Measurements from ENCODE around the gene SMTNL2.

SMTNL2 gene

DNA sequence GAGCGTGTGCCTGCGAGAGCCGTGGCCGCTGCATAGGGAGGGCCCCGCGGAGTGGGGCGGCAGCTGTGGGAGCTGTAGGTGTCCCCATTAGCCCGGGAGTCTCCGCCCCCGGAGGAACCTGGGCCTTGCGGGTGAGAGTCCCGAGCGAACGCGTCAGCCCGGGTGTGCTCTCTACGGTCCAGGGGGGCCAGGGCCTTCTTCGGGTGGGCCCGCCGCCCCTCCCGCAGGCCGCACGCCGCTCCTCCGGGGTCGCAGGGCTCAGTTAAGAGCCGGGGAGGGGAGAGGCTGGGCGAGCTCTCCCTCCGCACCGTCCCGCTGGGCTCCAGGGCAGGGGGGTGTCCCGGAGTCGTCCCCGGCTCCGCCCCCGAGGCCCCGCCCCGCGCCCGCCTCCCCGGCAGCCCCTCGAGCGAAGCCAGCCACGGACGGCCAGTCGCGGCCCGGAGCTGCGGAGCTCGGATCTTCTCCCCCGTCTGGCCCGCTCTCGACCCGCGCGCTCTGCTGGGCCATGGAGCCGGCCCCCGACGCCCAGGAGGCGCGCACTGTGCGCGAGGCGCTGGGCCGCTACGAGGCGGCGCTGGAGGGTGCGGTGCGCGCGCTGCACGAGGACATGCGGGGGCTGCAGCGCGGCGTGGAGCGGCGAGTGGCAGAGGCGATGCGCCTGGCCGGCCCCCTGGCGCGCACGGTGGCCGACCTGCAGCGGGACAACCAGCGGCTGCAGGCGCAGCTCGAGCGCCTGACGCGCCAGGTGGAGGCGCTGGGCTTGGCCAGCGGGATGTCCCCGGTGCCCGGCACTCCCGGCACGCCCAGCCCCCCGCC lies at the start of gene SMTNL2:
Gene SMTNL2, plus strand, starts transcription at position 429 of the 816 bp plus-strand sequence. Its CDS starts 77 bp downstream, at position 506.
- DNase-seq, result no peak

- DNase-seq, result no peak
These were observed 49.2 kb upstream of the SMTNL2 start for GRCh38 chr17:4534928-4535666.

DNA sequence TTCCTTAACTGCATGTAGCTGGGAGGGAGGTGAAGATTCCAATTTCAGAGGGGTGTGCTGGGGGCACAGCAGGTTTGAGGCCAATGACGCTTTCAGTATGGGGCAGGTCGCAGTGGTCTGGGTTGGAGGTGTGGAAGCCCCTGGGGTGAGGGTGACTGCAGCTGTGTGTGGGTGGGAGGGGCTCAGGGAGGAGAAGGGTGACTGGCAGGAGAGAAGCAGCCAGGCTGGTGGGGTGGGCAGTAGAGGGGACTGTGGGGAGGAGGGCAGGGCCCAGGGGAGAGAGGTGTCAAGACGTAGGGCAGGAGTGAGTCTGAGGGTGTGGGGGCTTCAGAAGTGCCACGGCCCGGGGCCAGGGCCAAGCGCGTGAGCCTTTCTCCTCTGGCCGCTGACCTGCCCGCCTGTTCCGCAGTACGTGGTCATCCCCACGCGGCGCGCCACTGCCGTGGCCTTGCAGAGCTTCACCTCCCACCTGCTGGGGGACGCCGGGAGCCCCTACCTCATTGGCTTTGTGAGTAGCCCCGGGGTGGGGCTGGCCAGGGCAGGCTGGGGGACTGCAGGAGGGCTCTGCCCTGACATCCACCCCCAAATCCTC lies 48.6 kb upstream of the SMTNL2 start:
- no peak for DNase-seq

GRCh38 chr17:4536259-4536741 lies 48.0 kb upstream of the SMTNL2 start:
- no peak for DNase-seq

DNA sequence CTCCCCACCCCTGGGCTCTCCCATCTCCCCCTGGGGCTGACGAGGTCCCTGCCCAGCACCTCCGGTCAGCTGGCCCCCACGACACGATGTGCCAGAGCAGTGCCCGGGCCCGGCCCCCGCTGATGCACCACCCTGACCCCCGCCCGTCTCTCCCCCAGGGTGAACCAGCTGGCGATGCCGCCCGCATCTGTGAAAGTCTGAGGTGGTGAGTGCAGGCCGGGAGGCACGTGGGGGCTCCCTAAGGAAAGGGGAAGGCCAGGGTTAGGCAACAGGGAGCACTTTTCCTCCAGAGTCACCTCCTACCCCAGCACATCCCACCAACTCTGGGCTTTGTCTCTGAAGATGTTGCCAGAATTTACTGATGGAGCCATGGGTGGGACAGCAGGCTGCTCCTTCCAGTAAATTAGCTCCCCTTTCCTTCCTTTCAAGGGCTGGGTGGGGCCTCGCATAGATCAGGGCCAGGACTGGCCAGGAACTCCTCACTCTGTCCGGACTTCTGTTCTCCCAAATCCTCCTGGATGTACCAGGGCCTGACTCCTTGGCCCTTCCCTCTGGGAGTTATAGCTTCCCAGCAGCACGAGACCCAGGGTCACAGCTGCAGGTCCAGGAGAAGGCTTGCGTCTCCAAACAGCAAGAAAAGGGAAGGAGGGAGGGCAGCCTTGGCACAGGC lies 47.5 kb upstream of the SMTNL2 start:
- no peak for DNase-seq

GRCh38 chr17:4537451-4538235 lies 46.7 kb upstream of the SMTNL2 start:
- no peak for DNase-seq

GRCh38 chr17:4538236-4539002 lies 45.9 kb upstream of the SMTNL2 start:
- DNase-seq, result no peak

- DNase-seq, result no peak
These were observed 45.3 kb upstream of the SMTNL2 start for GRCh38 chr17:4539025-4539424.

GRCh38 chr17:4539576-4540223 lies 44.6 kb upstream of the SMTNL2 start:
- DNase-seq, result no peak

DNA sequence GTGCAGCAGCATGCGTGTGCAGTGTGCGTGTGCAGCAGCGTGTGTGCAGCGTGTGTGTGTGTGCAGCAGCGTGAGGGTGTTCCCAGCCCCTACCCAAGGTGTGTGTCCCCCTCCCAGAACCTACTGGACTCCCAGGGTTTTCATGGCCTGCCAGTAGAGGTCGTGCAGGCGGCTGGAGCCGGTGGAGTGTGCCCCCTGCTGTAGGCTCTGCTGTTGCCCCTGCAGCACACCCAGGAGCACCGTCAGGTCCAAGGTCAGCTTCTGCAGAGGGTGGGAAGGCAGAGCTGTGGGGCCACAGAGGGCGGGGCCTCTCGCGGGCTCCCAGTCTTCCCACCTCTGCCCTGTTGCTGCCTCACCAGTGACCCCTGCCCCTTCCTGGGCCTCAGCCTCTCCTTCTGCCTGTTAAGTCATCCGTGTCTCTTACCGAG lies 44.1 kb upstream of the SMTNL2 start:
- no peak for DNase-seq

DNA sequence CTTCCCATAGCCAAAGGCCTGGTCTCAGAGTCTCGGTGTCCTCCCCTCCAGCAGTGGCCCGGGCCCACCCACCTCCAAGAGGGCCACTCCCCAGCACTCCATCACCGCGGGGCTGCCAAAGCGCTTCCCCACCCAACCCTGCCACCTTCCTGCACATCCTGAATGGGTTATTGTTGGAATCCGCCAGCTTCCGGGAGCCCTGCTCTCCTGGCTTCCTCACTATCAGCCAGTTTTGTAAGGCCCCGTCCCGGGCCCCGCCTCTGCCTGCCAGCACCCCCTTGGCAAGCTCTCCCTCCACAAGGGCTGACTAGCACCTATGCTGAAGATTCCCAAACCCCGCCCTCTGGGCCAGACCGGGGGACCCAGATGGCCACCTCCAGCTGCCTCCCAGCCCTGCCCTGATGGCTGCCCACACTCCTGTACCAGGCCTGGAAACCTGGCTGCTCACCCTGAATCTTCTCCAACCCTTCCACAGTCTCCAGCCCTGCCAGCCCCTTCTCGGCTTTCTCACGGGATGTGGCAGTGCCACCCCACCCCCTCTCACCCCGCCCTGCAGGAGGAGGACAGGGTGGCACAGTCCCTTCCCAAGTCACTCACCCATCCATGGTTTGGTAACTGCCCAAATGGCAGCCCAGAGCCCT lies 43.5 kb upstream of the SMTNL2 start:
- DNase-seq, result no peak

- no peak for DNase-seq
These were observed 42.9 kb upstream of the SMTNL2 start for GRCh38 chr17:4541328-4542002.

GRCh38 chr17:4542003-4542725 lies 42.2 kb upstream of the SMTNL2 start:
- no peak for DNase-seq

GRCh38 chr17:4542726-4543191 lies 41.6 kb upstream of the SMTNL2 start:
- DNase-seq, result no peak

GRCh38 chr17:4543557-4544026 lies 40.7 kb upstream of the SMTNL2 start:
- DNase-seq, result no peak

DNA sequence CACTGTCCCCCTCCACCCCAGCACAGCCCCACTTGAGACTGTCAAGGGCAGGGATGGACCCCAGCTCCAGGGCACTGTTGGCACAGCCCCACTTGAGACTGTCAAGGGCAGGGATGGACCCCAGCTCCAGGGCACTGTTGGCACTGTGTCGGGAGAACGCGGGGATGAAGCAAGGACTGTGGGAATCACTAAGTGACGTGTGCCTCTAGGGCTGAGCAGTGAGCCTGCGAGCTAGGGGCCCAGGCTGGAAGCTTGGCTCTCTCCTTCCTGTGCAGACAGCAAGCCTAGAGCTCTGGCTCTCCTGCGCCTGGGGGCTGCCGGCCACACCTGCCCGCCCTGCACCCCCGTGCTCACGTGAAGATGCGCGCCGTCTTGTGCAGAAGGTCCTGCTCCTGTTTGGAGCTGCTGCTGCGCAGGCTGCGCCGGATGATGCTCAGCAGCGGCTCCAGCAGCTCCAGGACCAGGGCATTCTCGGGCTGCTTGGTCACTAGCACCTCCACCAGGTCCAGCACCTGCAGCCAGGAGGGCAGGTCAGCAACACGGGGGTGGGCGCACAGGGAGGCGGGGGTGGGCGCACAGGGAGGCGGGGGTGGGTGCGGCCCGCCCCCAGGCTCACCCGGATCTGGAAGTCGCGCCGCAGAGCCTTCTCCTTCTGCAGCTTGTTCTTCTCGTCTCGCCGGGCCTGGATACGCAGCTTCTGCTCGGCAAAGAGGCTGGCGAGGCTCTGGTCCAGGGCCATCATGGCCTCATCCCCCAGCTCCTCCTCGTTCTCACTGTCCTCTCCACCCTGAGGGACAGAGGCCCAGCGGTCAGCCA lies 40.0 kb upstream of the SMTNL2 start:
- no peak for DNase-seq

DNA sequence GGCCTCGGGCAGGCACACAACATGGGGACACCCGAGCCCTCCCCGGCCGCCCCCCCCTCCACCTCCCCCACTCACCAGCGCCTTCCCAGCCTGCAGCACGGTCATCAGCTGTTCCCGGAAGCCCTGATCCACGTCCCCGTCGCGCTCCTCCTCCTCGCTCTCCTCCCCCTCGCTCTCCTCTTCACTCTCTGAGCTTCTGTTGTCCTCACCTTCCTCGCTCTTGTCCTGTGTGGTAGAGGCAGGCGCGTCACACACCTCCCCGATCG lies 39.4 kb upstream of the SMTNL2 start:
- DNase-seq, result no peak
